Medulla oblongata (tissue), 1 donor: ENCODE results near the gene BMERB1.
"Not testable (repeated sequence)": the region's sequence is repeated elsewhere in the genome, so short reads cannot be mapped to it uniquely, and the experiment has no call there.

Source experiments
- DNase-seq: peaks from one replicate; pipeline ENCODE4 v3.0.0-alpha.2; 2015; ENCODE audit errors: extremely low spot score

Gene BMERB1

DNA sequence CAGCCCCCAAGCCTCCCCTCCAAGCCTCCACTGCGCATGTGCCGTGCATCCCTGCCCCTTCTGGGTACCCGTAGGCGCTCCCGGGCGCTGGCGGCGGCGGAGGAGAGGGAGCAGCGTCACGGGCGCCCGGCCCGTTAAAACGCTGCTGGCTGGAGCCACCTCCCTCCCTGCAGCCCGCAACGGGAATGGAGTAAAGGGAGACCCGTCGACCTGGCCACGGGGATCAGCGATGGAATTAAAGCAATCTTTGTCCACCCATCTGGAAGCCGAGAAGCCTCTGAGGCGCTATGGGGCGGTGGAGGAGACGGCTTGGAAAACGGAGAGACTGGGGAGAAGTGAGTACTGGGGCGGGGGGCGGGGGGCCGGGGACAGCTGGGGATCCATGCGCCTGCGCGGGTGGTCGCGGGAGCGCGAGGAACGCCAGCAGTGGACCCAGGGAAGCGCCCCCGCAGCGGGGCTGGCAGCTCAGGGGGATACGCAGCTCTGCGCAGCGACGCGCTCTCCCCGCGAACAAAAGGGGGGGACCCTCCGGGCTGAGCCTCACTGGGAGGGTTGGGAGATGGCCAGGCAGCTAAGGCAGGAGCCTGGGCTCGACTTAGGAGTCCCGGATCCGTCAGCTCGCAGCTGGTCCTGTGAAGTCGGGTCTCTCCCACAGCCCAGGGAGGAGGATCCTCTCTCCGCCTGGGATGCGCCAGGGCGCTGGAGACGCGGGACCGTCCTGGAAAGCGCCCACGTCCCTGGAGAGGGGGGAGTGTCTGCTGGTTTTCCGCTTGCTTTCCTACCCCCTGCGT is at the start of gene BMERB1:
BMERB1 (plus strand) TSS at position 164 of the 791 bp plus-strand sequence; CDS start at position 230, 66 bp downstream.
- DNase-seq: peak; percentile 88

DNA sequence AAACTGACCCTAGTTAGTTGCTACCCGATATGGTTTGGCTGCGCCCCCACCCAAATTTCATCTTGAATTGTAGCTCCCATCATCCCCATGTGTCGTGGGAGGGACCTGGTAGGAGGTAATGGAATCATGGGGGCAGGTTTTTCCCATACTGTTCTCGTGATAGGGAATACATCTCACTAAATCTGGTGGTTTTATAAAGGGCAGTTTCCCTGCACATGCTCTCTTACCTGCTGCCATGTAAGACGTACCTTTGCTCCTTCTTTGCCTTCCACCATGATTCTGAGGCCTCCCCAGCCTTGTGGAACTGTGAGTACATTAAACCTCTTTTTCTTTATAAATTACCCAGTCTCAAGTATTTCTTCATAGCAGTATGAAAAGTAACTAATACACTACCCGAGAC is 46.3 kb upstream of the BMERB1 start:
- not testable (repeated sequence) for DNase-seq

DNA sequence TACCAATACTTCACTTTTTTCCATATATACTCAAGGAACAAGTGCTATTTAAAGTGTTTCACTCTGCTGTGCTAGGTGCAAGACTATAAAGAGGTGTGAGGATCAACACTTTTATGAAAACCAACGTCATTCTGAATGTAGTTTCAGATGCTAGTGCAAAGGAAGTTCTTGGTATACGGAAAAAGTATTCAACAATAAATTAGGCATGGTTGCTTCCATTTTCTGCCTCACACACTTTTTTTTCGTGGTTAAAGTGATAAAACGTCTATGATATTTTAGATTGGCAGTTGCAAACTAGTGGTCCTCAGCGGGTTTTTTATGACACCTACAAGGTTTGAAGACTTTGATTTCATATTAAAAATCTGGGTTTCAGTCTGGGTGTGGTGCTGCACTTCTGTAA is 44.5 kb upstream of the BMERB1 start:
- not testable (repeated sequence) for DNase-seq

DNA sequence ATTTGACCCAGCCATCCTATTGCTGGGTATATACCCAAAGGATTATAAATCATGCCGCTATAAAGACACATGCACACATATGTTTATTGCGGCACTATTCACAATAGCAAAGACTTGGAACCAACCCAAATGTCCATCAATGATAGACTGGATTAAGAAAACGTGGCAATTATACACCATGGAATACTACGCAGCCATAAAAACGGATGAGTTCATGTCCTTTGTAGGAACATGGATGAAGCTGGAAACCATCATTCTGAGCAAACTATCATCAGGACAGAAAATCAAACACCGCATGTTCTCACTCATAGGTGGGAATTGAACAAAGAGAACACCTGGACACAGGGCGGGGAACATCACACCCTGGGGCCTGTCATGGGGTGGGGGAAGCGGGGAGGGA is 41.4 kb upstream of the BMERB1 start:
- not testable (repeated sequence) for DNase-seq

DNA sequence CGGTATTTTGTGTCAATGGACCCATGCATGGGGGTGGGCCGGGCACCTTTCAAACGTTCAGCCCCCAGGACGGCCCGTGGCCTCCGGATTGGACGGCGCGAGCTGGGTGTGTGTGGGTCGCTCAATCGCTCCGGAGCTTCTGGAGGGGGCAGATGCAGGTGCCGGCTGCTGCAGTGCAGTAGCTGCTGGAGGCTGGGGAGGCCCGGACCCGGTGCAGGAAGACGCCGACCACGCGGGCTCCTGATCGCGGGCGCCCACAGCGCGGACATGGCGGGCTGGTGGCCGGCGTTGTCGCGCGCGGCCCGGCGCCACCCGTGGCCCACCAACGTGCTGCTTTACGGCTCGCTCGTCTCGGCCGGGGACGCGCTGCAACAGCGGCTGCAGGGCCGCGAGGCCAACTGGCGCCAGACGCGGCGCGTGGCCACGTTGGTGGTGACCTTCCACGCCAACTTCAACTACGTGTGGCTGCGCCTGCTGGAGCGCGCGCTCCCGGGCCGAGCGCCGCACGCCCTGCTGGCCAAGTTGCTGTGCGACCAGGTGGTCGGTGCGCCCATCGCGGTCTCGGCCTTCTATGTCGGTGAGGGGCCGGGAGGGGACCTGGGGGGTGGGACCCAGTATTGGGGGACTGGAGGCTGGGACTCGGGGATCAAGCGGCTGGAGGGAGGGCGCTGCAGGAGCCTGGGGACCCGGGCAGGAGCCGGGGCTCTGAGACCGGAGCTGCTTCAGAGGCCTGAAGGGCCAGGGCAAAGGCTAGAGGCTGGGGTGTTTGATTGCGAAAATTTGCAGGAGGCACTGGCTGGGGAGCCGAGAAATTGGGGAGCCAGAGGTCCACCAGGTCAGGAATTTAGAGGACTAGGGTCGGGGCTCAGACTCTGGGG is 38.5 kb upstream of the BMERB1 start, which contains the start of gene MPV17L:
MPV17L (plus strand) TSS at position 124 of the 878 bp plus-strand sequence; CDS start at position 268, 144 bp downstream.
- peak; percentile 21 for DNase-seq

DNA sequence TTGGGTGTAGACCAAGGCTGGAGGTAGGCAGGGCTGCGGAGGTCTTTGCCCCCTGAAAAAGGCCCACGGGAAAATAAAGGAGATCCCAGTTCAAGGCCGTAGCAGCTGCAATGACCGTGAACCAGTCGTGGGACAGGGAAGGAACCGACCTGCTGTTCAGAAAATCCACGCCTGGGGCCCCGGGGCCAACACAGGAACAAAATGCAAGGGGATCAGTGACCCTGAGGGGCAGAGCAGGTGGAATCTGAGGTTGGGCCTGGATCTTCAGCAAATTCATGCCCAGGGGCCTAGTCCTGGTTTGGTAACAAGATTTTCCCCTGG is 37.9 kb upstream of the BMERB1 start:
- not testable (repeated sequence) for DNase-seq

DNA sequence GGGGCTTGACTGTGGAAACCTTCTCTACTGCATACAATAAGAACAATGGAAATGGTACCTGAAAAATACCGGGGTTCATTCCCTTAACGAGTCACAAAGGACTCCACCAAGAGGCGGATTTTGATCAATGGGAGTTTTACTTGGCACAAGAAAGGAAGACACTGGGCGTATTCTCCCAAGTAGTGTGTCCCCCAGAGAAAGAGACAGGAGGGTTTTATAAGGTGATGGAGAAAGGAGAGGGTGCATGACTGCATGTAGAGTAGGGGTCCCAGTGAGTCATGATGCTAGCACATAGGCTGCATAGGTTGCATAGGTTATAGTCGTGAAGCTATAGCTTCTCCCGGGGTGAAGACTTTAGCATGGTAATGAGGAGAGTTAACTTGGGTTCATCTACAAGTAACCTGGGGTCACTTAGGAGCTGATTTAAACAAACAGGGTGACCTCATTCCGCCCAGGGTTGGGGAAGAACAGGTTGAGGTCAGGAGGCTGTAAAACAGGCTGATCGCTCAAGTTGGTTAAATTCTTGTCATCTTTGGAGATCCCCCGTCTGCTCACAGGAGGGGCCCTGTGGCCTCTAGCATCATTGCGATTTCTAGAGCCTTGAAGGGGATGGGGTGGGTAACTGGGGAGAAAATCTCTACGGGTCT is 37.3 kb upstream of the BMERB1 start:
- DNase-seq: no peak

DNA sequence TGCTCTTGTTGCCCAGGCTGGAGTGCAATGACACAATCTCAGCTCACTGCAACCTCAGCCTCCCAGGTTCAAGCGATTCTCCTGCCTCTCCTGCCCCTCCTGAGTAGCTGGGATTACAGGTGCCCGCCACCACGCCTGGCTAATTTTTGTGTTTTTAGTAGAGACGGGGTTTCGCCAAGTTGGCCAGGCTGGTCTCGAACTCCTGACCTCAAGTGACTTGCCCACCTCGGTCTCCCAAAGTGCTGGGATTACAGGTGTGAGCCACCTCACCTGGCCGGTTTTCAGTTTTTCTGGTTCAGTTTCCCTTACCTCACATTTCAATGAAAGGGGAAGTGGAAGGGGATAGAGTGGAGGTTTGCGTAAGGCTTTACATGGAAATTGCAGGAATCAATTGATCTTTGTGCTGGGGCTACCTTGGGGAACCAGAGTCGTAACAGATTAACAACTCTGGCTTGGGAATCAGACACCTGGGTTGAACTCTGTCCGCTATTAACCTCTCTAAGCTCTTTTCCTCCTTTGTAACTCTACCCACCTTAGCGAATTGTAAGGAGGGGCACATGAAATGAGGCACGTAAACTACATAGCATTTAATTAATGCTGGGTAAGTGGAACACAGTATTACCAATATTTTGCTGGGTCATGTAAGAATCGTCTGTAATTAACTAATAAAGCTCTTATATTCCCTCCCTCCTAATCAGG is 35.6 kb upstream of the BMERB1 start:
- DNase-seq: no peak

DNA sequence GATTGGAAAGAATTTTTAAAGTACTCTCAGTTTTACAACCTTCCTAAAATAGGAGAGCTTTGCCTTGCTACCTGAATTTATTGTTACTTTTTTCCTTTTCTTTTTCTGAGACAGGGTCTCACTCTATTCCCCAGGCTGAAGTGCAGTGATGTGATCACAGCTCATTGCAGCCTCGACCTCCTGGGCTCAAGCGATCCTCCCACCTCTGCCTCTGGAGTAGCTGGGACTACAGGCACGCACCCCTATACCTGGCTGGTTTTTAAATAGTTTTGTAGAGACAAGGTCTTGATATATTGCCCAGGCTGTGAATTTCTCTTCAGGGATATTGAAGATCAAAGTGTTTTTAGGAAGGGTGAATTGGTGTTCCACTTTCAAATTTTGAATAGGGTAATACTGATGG is 35.1 kb upstream of the BMERB1 start:
- DNase-seq: no peak

DNA sequence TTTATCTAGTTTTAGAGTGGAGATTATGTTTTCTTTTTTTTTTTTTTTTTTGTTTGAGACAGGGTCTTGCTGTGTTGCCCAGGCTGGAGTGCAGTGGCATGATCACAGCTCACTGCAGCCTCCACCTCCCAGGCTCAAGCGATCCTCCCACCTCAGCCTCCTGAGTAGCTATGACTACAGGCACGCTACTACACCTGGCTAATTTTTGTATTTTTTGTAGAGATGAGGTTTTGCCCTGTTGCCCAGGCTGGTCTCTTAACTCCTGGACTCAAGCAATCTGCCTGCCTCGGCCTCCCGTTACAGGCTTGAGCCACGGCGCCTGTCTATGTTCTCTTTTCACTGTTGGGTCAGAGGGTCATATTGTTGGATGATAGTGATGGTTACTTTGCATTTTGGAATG is 34.1 kb upstream of the BMERB1 start:
- not testable (repeated sequence) for DNase-seq

DNA sequence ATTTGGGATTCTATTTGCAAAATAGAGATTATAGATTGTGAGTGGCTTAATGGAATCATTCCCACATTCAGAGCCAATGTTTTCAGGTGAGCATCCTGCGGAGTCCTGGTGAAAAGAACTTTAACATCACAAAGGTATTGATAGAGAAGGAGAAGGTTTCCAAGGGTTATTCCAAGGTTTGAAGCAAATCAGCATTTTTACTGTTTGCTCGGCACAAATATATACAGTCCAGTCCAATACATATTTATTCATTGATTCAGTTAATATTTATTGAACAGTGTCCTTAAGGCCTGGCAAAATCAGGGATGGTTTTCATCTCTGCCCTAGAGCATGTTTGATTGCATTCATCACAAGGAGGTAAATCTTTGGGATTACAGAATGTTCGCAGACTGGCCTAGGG is 32.4 kb upstream of the BMERB1 start:
- DNase-seq: no peak

DNA sequence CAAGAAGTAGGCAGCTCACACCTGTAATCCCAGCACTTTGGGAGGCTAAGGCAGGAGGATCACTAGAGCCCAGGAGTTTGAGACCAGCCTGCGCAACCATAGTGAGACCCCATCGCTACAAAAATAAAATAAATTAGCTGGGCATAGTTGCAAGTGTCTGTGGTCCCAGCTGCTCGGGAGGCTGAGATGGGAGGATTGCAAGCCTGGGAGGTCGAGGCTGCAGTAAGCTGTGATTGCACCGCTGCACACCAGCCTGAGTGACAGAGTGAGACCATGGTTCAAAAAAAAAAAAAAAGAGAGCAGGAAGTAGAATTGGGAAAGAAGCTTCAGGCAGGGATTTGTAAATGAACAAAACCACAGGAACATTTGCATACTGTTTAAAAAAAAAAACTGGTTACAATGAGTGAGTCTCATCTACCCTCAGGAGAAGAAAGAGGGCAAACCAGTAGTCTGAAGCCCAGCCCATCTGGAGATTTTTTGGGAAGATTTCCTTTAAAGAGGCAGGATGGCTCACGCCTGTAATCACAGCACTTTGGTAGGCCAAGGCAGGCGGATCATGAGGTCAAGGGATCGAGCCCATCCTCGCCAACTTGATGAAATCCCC is 30.9 kb upstream of the BMERB1 start:
- no peak for DNase-seq

DNA sequence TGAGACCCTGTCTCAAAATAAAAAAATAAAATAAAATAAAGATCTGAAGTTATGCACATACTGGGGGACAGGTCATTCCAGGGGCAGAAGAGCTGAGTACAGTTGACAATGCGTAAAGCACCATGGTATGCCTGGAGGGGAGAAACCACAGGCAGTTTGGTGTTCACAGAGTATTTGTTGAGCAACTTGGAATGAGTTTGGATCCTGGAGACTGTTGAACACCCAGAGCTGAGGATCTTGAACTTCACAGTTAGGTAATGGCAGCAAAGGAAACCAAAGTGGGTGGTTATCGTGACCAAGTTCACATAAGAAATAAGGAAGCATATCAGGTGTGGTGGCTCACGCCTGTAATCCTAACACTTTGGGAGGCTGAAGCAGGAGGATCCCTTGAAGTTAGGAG is 30.3 kb upstream of the BMERB1 start:
- not testable (repeated sequence) for DNase-seq

DNA sequence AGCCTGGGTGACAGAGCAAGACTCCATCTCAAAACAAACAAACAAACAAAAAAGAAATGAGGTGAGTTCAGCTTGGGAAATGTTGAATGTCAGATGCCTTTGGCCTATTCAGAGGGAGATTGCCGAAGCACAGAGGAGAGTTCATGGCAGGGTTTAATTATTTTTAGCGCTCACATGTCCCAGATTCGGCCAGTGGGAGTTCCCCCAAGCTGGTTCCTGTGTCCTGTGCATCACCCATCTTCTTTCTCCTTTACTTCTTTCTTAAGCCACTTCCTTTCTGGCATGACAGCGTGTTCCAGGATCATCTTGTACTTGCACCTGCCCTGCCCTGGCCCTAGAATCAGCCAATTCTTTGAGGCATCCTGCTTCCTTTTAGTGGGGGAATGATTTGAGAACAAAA is 29.6 kb upstream of the BMERB1 start:
- no peak for DNase-seq

DNA sequence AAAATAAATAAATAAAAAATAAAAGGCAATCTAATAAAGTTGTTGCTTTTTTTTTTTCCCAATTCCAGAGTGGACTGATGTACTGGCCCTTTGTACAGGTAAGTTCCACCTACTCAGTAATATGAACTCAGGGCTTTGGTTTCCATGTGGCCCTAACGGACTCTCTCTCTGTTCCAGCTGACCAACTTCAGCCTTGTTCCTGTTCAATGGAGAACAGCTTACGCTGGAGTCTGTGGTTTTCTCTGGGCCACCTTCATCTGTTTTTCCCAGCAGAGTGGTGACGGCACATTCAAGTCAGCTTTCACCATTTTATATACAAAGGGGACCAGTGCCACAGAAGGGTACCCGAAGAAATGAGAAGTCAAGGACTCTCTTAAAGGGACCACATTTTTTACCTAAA is 26.6 kb upstream of the BMERB1 start:
- not testable (repeated sequence) for DNase-seq

DNA sequence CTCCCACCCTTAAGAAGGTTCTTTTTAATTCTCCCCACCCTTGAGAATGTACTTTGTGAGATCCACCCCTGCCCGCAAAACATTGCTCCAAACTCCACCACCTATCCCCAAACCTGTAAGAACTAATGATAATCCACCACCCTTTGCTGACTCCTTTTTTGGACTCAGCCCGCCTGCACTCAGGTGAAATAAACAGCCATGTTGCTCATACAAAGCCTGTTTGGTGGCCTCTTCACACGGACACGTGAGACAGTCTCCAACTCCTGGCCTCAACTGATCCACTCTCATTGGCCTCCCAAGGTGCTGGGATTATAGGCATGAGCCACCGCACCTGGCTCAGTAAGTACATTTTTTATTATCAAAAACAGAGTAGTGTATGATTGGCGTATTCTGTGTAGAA is 24.9 kb upstream of the BMERB1 start:
- not testable (repeated sequence) for DNase-seq

DNA sequence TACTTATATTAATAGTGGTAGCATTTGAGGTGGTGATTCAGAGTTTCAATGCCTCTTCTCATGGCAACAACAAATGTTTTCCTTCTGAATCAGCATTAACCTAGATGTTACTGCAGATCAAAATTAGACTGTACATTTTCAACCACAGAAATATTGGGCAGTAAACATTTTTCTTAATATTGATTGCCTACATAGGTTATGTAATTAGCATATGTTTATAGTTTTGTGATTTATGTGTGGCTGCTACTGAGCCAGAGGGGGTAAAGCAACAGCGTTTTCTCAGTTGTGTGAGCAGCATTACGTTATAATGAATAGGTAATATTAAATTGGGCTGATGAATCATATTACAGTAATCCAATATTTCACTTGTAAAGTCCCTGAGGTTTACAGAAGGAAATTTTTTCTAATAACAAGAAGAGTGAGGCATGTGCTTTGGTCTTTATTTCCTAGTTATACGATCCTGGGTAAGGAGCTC is 18.8 kb upstream of the BMERB1 start:
- DNase-seq: no peak

DNA sequence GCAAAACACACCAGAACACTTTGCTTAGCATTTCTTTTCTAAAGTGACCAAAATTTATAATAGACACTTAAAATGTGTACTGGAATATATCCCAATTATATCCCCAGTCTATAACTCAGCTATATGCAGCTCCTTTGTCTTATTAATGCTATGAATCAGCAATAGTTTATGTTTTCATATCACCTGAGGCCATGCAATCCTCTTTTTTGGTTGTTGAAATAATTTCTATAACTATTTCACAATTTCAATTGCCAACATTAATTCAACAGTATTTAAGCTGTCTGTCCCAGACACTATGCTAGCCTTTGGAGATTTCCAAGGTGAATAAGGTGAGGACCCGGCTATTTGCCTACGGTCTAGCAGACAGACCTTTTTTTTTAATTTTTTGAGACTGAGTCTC is 17.2 kb upstream of the BMERB1 start:
- no peak for DNase-seq

DNA sequence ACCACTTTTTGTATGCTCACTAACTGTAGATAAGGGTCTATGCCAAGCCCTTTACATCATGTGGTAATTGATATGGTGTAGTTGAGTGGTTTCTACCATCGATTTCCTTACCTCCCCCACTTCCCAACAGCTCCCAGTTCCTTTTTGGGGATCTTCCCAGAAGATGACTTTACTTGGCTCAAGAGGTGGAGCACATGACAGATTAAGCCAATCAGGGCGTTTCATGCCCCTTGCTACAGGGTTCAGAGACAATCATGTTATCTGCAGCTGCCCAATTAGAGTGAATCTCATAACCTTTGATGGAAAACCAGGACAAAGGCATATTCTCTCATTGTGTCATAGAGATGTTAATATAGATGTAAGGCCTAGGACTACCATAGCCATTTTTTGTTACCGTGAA is 16.2 kb upstream of the BMERB1 start:
- no peak for DNase-seq

DNA sequence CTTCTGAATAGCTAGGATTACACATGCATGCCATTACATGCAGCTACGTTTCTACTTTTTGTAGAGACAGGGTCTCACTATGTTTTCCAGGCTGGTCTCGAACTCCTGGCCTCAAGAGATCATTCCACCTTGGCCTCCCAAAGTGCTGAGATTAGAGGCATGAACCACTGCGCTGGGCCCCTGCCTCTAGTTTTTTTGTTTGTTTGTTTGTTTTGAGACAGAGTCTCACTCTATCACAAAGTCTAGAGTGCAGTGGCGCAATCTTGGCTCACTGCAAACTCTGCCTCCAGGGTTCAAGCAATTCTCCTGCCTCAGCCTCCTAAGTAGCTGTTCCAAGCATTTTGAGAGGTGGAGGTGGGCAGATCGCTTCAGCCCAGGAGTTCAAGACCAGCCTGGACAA is 12.7 kb upstream of the BMERB1 start:
- DNase-seq: not testable (repeated sequence)

DNA sequence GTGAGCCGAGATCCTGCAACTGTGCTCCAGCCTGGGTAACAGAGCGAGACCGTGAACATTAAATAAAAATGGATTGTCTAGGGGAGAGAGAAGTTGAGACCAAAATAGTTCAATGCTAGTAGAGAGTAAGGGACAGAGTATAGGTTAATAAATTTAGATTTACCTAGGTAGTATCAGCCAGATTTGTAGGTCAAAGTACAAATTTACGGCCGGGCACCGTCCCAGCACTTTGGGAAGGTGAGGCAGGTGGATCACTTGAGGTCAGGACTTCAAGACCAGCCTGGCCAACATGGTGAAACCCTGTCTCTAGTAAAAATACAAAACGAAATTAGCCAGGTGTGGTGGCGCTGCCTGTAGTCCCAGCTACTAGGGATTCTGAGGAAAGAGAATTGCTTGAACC is 12.2 kb upstream of the BMERB1 start:
- DNase-seq: no peak
